Islet precursor cell (in vitro differentiated cells): ENCODE measurements around the gene UBE2J2.
"Not testable (repeated sequence)": the region's sequence is repeated elsewhere in the genome, so short reads cannot be mapped to it uniquely, and the experiment has no call there.

Experiments
- DNase-seq: peaks from one replicate; pipeline ENCODE4 v3.0.0-alpha.2; 2018

UBE2J2 gene

DNA sequence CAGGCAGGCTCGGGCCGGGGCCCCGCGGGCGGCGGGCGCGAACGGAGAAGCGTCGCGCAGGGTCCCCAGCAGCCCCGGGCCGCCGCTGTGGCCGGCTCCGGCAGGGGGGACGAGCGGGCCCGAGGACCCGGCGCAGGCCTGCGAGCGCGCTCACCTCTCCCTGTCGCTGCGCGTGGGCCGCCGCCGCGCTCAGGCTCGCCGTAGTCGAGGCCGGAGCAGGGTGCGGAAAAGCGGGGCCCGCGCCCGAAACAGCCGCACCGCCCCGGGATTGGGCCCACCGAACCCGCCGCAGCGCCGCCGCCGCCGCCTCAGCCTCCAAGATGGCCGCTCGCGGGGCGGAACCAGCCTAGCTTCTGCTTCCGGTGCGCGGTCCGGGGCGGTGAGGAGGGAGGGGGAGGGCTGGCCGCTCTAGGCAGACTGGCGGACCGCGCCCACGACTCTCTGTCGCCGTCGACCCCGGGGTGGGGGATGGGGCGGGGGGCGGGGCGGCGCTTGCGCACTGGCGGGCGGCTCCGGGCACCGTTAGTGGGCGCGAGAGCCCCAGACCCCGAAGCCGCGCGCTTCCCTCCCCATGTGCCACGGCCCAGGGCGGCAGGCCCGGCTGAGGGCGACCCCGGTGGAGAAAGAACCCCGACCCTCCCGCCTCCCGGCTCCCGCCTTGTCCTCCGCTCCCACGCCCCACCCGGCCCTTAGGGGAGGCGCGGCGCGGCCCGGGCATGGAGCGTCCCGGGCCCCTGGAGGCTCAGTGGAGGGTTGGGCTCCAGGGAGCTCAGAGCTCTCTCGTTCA lies at the start of gene UBE2J2:
UBE2J2 (minus strand) TSS at position 343 of the 787 bp plus-strand sequence. CDS start 5,862 bp downstream, outside the sequence.
- DNase-seq = peak; percentile 94

- DNase-seq = no peak
Observed at GRCh38 chr1:1322952-1323351, 49.3 kb upstream of the UBE2J2 start.

GRCh38 chr1:1322418-1322817 lies 48.8 kb upstream of the UBE2J2 start:
- DNase-seq = no peak

GRCh38 chr1:1321477-1321876 lies 47.8 kb upstream of the UBE2J2 start:
- DNase-seq = no peak

GRCh38 chr1:1320666-1321448 lies 47.2 kb upstream of the UBE2J2 start:
- DNase-seq = no peak

DNA sequence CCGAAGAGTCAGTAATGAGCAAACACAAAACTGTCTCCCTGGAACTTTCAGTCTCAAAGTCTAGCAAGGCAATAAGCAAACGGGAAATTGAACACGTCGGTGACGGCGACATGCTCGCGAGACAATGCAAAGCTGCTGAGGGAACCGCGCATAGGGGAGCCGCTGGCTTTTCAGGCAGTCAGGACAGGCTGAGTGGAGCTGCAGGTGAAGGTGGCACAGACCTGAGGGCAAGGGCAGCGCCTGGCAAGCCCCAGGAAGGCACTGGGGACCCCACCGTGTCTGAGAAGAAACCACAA lies 45.9 kb upstream of the UBE2J2 start:
- DNase-seq = no peak

DNA sequence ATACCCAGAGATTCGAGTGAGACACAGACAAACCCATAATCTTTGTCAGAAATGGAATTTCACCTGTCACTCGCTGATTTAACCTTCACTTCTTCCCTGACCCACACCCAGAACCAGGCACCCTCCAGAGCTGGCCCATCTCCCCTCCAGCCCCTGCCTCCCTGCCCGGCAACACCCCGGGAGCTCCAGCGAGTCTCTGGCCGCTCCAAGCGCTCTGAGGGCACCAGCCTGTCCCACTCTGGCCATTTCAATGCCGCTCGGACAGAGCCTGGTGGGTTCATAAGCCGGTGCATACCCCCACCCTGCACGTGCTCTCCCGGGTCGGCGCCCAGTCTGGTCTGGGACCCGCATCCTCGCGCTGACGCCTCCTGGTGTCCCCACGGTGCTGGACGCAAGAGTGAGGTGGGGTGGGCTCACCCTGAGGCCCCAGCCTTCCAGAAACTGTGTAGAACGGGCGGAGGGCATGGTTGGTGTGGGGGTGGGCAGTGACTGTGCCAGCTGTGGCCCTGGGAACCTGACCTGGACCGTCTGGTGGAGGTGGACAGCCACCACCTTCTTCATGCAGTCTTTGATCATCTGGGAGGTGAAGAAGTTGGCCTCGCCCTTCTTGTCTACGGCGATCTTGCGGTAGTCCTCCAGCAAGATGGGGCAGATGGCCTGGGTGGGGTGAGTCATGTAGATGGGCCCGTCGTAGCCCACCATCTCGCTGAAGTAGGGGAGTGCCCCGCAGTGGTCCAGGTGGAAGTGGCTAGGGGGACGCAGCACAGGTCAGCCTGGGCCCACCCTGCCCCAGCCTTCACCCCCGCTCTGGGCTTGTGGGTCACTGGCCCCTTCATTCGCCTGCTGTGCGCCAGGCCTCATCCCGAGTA lies 45.4 kb upstream of the UBE2J2 start:
- DNase-seq = no peak

DNA sequence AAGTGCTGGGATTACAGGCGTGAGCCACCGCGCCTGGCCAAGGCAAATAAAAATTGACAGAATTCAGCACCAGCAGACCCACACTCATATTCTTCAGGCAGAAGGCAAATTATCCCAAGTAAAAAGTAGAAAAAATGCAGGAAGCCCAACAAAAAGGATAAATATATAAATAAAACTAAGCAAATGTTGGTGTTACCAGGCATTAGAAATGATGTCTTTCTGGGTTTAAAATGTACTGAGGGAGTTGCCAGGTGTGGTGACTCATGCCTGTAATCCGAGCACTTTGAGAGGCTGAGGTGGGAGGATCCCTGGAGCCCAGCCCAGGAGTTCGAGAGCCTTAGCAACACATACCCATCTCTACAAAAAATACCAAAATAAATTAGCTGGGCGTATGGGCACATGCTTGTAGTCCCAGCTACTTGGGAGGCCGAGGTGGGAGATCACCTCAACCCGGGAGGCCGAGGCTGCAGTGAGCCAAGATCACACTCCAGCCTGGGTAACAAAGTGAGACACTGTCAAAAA lies 44.5 kb upstream of the UBE2J2 start:
- peak; percentile 83 for DNase-seq

DNA sequence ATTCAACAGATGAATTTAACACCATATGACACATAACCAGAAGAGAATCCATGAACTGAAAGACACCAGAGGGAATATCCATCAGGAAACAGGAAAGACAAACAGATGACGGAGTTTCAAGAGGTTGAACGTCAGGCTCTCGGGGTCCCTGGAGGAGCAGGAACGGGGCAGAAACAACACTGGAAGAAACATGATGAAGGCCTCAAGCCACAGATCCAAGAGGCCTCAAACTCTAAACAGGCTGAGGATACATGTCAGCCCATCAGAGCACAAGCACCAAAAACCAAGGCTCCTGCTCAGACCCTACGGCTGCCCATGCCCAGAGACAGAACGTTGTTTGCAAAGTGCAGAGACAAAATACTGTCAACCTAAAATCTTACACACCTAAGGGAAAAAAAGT lies 43.8 kb upstream of the UBE2J2 start:
- no peak for DNase-seq

DNA sequence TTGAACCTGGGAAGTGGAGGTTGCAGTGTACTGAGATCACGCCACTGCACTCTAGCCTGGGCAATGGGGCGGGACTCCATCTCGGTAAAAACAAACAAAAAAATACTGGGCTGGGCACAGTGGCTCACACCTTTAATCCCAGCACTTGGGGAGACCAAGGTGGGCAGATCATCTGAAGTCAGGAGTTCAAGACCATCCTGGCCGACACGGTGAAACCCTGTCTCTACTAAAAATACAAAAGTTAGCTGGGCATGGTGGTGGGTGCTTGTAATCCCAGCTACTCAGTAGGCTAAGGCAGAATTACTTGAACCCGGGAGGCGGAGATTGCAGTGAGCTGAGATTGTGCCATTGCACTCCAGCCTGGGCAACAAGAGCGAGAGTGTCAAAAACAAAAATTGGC lies 42.5 kb upstream of the UBE2J2 start:
- DNase-seq = not testable (repeated sequence)

DNA sequence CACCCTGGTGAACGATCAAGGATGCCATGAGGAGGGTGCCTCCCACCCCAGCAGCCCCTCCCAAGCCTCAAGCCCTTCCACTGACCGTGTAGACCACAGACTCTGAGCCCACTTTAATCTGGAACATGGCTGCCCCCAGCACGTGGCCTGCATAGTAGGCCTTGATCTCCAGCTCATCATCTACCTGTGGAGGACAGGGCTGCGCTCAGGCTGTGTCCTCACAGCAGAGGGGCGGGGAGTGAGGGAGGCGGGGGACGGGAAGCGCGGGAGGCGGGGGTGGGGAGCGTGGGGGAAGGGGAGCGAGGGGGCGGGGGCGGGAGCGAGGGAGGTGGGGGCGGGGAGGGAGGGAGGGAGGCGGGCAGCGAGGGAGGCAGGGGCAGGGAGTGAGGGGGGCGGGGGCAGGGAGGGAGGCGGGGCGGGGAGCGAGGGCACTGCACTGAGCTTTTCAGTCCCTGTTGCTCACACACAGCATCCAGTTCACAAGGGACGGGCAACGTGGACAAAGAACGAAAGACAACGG lies 41.8 kb upstream of the UBE2J2 start:
- DNase-seq = no peak

DNA sequence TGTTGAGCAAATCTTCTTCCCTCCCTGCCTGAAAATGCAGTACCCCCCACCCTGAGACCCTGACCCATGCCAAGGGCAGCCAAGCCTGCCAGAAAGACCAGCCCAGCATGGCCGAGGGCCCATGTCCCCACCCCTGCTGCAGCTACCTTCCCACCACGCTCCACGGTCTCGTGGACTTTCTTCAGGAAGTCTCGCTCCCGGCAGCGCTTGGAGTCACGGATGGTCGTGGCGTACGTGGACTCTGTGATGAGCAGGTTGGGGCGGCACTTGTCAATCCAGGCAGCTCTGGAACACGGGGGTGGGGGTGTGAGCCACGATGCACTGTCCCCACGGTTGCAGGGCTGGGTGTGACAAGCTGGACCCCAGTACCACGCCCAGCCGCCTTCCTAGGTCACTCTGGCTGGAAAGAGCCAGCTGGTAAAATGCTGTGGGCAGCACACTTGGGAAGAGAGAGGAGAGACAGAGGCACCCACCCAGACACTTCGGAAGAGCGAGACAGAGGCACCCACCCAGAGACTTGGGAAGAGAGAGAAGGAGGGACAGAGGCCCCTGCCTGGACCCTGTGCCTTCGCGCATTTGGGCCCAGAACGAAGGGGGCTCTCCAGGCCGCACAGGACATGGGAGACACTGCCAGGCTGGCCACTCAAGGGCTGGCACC lies 41.2 kb upstream of the UBE2J2 start:
- DNase-seq = no peak

DNA sequence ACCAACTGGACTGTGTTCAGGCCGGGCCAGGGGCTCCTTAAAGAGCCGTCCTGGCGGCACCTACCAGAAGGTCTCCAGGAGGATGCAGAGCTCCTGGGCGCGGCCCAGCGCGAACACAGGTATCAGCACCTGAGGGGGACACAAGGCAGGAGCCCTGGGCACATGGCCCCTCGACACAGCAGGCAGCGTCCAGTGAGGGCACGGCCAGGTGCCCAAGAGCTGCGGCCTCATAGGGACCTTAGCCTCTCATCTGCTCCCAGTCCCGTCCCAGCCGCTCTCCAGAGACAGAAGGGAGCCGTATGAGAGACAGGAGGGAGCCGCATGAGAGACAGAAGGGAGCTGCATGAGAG lies 40.6 kb upstream of the UBE2J2 start:
- DNase-seq = no peak

DNA sequence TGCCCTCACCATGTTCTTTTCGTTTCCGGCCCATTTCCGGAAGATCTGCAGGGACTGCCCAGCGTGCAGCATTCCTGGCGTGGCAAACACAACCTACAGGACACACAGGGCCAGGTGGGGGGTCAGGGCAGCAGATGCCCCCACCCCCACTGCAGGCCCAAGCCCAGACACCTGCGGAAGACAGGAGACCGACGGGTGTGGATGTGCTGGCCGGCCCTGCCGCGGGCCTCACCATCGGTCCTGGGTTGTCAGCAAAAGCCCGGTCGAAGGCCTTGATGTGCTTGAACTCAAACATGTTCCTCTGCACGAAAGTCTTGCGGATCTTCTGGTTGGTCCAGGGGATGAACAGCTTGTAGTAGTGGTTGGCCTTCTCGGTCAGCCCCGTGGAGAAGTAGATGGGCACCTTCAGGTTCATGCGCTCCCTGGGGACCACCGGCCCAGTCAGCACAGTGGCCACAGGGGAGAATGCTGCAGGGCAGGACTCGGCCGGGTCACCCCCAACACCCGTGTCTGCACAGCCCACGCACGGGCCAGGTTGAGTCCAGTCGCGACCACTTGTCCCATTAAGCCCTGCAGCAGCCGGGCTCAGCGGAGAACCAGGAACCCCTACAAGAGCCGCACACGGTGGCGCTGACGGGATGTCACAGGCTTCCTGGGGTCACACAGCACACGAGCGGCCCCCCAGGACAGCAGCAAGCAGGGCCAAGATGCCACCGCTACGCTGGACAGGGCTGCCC lies 40.0 kb upstream of the UBE2J2 start:
- no peak for DNase-seq

DNA sequence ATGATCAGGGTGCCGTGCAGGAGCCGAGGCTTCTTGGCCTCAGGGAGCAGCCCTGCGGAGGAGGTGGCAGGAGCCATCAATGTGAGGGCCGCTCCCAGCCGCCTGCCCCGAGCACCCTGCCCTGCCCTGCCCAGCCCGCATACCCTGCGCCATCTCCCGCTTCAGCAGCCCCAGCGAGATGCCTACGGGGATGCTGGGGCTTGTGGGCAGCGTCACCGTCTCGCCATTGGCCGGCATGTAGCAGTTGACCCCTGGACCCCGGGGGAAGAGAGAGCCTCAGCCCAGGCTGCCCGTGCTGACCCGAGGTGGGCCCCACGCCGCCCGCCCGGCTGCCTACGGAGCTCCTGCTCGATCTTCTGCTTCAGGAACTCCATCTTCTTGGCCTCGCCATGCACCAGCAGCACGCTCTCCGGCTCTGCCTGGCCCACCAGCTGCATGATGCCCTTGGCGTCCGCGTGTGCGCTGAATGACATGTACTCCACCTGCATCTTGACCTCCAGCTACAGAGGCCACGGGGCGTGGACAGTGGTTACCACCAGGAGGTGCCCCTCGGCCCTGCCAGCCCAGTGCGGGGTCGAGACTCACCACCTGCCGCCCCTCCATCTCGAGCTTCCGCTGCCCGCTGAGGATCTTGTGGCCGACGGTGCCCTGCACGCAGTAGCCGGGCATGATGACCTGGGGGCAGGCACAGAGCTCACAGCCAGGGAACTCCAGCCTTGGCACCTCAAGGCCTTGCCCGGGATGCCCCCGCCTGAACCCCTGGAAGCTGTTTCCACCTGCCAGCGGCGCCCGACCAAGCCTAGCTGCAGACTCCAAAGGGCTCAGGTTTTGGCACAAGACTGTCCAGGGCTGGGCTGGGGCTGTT lies 39.0 kb upstream of the UBE2J2 start:
- DNase-seq = no peak

DNA sequence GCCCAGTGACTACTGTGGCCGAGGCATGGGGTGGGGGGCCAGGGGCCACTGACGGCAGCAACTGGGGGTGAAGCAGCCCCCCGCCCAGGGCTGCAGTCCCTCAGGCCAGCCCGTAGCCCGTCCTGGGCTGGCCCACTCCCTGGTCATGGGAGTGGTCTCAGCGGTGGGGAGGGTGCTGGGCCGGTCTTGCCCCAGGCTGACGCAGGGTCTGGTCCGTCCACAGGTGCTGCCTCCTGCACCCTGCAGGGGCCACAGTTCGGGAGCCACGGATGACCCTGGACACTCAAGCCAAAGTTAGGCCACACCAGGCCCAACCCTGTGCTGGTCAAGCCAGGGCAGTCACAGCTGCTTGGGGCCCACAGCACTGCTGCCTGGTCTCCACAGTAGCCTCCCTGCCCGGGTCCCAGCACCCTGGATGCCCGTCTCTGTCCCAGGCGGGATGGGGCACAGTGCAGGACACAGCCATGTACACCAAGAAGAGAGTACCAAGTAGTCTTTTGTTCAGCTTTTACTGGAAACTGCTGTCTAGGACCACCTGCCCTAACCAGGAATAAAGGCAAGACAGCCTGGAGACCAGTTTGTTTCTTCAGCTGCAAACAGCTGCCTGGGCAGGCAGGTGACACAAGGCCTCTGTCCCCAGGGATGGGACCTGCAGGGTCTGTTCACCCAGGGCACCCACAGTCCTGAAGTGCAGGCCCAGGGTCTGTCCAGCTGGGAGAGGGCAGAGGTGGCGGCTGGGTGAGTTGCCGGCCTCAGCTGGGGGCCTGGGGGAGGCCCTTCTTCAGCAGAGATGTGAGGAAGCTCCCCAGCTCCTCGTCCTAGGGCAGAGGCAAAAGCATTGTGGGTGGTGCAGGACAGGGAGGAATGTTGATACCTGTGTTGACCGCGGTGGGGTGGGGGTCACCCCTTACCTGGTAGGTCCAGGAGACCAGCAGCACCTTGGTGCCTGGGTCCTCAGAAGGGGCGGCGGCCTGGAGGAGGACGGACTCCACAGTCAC lies 37.8 kb upstream of the UBE2J2 start:
- no peak for DNase-seq

- no peak for DNase-seq
Observed at GRCh38 chr1:1310476-1311053, 36.9 kb upstream of the UBE2J2 start.

- no peak for DNase-seq
Observed at GRCh38 chr1:1310109-1310385, 36.4 kb upstream of the UBE2J2 start.
